Adrenal gland (tissue), 12 donors: Measurements from ENCODE around the gene AFM. TPM values are rescaled to one million over a fixed set of nuclear protein-coding genes. Genes with fewer than 3 reads are reported as not detected.

Source experiments
- DNase-seq, 7 donors: peaks; one replicate each; pipeline ENCODE4 v3.0.0-alpha.2; 2019 to 2020
- H3K27ac ChIP-seq, 5 donors: fragments of 200-600 bp; sonication (generic) in 4 of 5; 1 replicate in 3 of 5; 2 replicates in 2 of 5; pipeline versions ENCODE4 v1.5.1 to v1.8.0; 2016 to 2020; ENCODE audit warnings: mild to moderate bottlenecking in 1 of 5
- H3K27me3 ChIP-seq: fragments of 200-600 bp; 2 replicates; pipeline ENCODE4 v1.8.0; 2021
- H3K36me3 ChIP-seq, 2 donors: fragments of 200-600 bp; replicated peaks in 1 of 2; 1 replicate in 1 of 2; 2 replicates in 1 of 2; pipeline versions ENCODE4 v1.5.1 to v1.8.0; 2018 to 2022
- H3K4me1 ChIP-seq, 2 donors: fragments of 200-600 bp; replicated peaks in 1 of 2; 1 replicate in 1 of 2; 2 replicates in 1 of 2; pipeline versions ENCODE4 v1.5.1 to v1.8.0; 2018 to 2021
- H3K4me3 ChIP-seq, 4 donors: fragments of 200-600 bp; sonication (generic) in 3 of 4; one replicate each; pipeline ENCODE4 v1.5.1; 2016 to 2018
- H3K9me3 ChIP-seq, 3 donors: fragments of 200-600 bp; sonication (generic) in 1 of 3; replicated peaks in 1 of 3; 1 replicate in 2 of 3; 2 replicates in 1 of 3; pipeline versions ENCODE4 v1.5.1 to v1.8.0; 2016 to 2021
- CTCF ChIP-seq, 6 experiments: fragments of 450-650 bp in 4 of 6; fragments of 200-600 bp in 2 of 6; sonication (generic) in 1 of 6; IDR thresholded peaks; 1 replicate in 5 of 6; 2 replicates in 1 of 6; pipeline versions ENCODE4 v1.5.1 to v1.8.0; 2016 to 2021; ENCODE audit warnings: antibody characterized with exemption in 6 of 6, mild to moderate bottlenecking in 2 of 6, moderate library complexity in 1 of 6
- POLR2A ChIP-seq, 2 donors: fragments of 450-650 bp; IDR thresholded peaks; one replicate each; pipeline ENCODE4 v1.6.1; 2017; ENCODE audit warnings: antibody characterized with exemption in 2 of 2, mild to moderate bottlenecking in 2 of 2, moderate library complexity in 1 of 2
- WGBS, 4 donors: extraction: QIAGEN DNeasy Blood & Tissue Kit in 2 of 4; methylation state at CpG; one replicate each; pipeline versions ENCODE4 v1.1.5 to v1.1.7; 2013 to 2017; 5-methylcytosine and 5-hydroxymethylcytosine counted together
- intact Hi-C, 2 donors: fragments of 100-400 bp; cut with DNase I; formaldehyde crosslinking; loops; one replicate each; pipeline versions ENCODE4 v1.14.1 to v1.15.0; 2022 to 2023
- polyA plus RNA-seq, 3 donors: library from polyadenylated mRNA; stranded (reverse); fragments of 200-250 nt in 2 of 3; fragments of 350-450 nt in 1 of 3; fragmentation: Illumina TruSeq in 1 of 3; extraction: RNeasy Lipid Tissue Mini Kit (QIAGEN cat#74804) in 1 of 3; gene quantifications; one replicate each; pipeline ENCODE4 v1.2.3, GENCODE V29; 2013 to 2014
- total RNA-seq, 9 donors: library from RNA; depleted of rRNA in 4 of 9; stranded (reverse); fragments of >200 nt in 4 of 9; fragments of 120-200 nt in 1 of 9; fragmentation: NEBNext Ultra II Directional in 1 of 9; extraction: Animal tissue kit (Norgen Biotek cat#: 25700) in 1 of 9; gene quantifications; one replicate each; pipeline versions ENCODE4 v1.1.0 to v1.2.4, GENCODE V29; 2013 to 2023
- donor health status: healthy with polysubstance abuse.
- donor health status: Bipolar disorder and iron deficiency.
- donor health status: DM: yes; HTN: yes; CAD: no.
- donor health status: DM: no; HTN: no; CAD: no.
- donor health status: DM: no; HTN: no; CAD: no.
- donor health status: DM: yes; HTN: yes; CAD: no.

The AFM gene
- total and polyA plus RNA-seq, 12 donors = not detected

GRCh38 chr4:73454920-73455319 lies 26.6 kb upstream of the AFM start:
- Histone ChIP-seq H3K27ac (no peak overlapping the region), H3K4me3 (no peak overlapping the region), H3K27me3 (peaks cover 1% of the 10 kb centered on the region), H3K4me1 (no peaks in the 10 kb centered on the region), H3K9me3 (no peaks in the 10 kb centered on the region), H3K36me3 (no peaks in the 10 kb centered on the region)
- DNase-seq = no peak
- TF ChIP-seq POLR2A (IDR thresholded peaks at IDR 0.05) (no peak), CTCF (IDR thresholded peaks at IDR 0.05) (no peak)
- intact Hi-C loops = no loop called here
- WGBS, 4 donors = 71 to 83% (median 80%) methylated on average over 3 of the region's 3 CpGs

DNA sequence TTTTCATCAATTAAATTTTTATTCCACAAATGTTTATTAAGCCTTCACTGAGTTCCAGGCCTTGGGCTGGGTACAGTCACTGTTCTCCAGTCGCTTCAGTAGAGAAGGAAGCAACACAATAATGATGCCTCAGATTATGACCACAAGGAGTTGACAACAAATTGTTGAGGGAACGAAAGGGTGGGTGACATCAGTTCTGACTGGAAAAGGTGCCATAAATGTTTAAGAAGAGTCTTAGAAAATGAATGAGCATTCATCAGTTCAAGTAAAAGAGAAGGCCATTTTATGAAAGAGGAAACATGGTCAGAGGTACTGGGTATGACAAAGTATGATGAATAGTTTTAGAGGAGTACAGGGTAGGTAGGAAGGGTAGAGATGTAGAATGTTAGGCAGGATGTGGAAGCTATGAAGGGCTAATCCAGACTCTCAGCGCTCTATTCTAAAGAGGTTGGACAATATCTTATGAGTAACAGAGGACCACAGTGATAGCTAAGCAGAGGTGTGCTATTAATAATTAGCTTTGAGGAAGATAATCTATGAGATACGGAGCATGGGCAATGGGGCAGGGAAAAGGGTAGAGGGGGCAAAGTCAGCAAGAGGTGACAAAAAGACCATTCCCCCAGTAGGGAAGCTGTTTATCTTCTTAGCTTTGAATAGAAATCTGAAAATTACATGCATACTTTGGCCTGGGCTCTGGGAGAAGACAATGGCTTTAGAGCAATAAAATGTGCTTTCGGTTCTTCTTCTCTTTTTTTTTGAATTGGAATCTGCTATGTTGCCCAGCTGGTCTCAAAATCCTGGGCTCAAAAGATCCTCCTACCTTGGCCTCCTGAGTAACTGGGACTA lies 25.1 kb upstream of the AFM start:
- no peaks in the 10 kb centered on the region for H3K4me1 ChIP-seq
- 66 to 83% (median 71%) methylated on average over 5 of the region's 5 CpGs for WGBS, 4 donors
- TF ChIP-seq POLR2A (IDR thresholded peaks at IDR 0.05) = no peak
- TF ChIP-seq CTCF (IDR thresholded peaks at IDR 0.05) = no peak
- no peak for DNase-seq
- intact Hi-C loops = no loop called here
- no peak overlapping the region for H3K27ac ChIP-seq
- H3K36me3 ChIP-seq = no peaks in the 10 kb centered on the region
- H3K4me3 ChIP-seq = no peak overlapping the region
- H3K27me3 ChIP-seq = no peaks in the 10 kb centered on the region
- H3K9me3 ChIP-seq = no peaks in the 10 kb centered on the region

GRCh38 chr4:73458184-73459047 lies 23.1 kb upstream of the AFM start:
- no peaks in the 10 kb centered on the region for H3K27me3 ChIP-seq
- no peak overlapping the region for H3K4me3 ChIP-seq
- no peak for DNase-seq
- WGBS, 4 donors = 65 to 74% (median 72%) methylated on average over 4 of the region's 4 CpGs
- H3K4me1 ChIP-seq = no peaks in the 10 kb centered on the region
- no peak overlapping the region for H3K27ac ChIP-seq
- intact Hi-C loops = no loop called here
- TF ChIP-seq CTCF (IDR thresholded peaks at IDR 0.05) (no peak), POLR2A (IDR thresholded peaks at IDR 0.05) (no peak)
- H3K9me3 ChIP-seq = no peaks in the 10 kb centered on the region
- H3K36me3 ChIP-seq = no peaks in the 10 kb centered on the region

DNA sequence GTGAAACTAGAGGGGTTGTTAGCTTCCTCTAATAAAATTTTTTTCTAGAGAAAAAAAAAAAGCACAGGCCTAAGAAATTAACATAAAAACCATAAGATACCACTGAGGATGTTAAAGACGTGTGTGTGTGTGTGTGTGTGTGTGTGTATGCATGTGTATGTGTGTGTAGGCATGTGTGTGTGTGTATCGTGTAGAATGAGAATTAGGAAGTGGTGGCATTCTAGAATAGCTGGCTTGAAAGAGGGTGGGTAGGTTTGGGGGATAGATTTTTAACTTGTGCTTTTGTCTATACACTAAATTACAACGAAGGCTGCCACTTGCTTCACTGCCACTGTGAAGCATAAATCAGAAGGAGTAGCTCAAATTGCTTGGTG lies 22.5 kb upstream of the AFM start:
- intact Hi-C loops = no loop called here
- no peaks in the 10 kb centered on the region for H3K9me3 ChIP-seq
- 56 to 66% (median 63%) methylated on average over 3 of the region's 3 CpGs for WGBS, 4 donors

More for the DNA sequence above, 22.5 kb upstream of the AFM start:
- Histone ChIP-seq H3K27me3 (no peaks in the 10 kb centered on the region), H3K4me3 (no peak overlapping the region), H3K36me3 (no peaks in the 10 kb centered on the region), H3K4me1 (no peaks in the 10 kb centered on the region), H3K27ac (no peak overlapping the region)
- no peak for DNase-seq
- TF ChIP-seq POLR2A (IDR thresholded peaks at IDR 0.05) = no peak
- no peak for TF ChIP-seq CTCF (IDR thresholded peaks at IDR 0.05)
